ENCODE data around the gene GHR. TPM values are rescaled to one million over a fixed set of nuclear protein-coding genes. Genes with fewer than 3 reads are reported as not detected.

The GHR gene
- total RNA-seq, 4 donors from 2014 or later, result 2.0 to 6.0 (median 3.8) TPM

DNA sequence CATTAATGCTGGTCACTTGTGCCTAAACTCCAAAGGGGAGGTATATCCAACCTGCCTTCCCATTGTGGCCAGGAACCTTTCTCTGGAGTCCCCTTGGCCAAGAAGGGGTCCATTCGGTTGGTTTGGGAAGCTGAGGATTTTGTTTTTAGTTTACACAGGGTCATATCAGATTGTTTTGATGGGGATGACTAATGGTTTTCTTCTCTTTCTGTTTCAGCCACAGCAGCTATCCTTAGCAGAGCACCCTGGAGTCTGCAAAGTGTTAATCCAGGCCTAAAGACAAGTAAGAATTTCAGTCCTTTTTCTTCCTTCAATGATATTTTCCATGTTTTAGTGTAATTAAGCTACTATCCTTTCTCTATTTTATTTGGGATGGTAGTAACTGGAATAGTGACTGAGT, 205.6 kb downstream of the GHR start:
- peaks cover 0 to 9% (median 4%) of the 10 kb centered on the region in 3 donors for H3K4me1 ChIP-seq
- H3K9me3 ChIP-seq, result no peaks in the 10 kb centered on the region
- intact Hi-C loops (cut with DNase I), result no loop called here
- no peaks in the 10 kb centered on the region for H3K36me3 ChIP-seq
- no peak overlapping the region for H3K4me3 ChIP-seq
- H3K27ac ChIP-seq, result no peak overlapping the region
- WGBS, 2 donors, result 36 to 40% methylated on average over 1 of the region's 1 CpG
- no peaks in the 10 kb centered on the region for H3K27me3 ChIP-seq
- TF ChIP-seq, protein P1, sequence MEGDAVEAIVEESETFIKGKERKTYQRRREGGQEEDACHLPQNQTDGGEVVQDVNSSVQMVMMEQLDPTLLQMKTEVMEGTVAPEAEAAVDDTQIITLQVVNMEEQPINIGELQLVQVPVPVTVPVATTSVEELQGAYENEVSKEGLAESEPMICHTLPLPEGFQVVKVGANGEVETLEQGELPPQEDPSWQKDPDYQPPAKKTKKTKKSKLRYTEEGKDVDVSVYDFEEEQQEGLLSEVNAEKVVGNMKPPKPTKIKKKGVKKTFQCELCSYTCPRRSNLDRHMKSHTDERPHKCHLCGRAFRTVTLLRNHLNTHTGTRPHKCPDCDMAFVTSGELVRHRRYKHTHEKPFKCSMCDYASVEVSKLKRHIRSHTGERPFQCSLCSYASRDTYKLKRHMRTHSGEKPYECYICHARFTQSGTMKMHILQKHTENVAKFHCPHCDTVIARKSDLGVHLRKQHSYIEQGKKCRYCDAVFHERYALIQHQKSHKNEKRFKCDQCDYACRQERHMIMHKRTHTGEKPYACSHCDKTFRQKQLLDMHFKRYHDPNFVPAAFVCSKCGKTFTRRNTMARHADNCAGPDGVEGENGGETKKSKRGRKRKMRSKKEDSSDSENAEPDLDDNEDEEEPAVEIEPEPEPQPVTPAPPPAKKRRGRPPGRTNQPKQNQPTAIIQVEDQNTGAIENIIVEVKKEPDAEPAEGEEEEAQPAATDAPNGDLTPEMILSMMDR (IDR thresholded peaks at IDR 0.05), result no peak
- TF ChIP-seq POLR2A (IDR thresholded peaks at IDR 0.05), result no peak
- DNase-seq, result no peak

DNA sequence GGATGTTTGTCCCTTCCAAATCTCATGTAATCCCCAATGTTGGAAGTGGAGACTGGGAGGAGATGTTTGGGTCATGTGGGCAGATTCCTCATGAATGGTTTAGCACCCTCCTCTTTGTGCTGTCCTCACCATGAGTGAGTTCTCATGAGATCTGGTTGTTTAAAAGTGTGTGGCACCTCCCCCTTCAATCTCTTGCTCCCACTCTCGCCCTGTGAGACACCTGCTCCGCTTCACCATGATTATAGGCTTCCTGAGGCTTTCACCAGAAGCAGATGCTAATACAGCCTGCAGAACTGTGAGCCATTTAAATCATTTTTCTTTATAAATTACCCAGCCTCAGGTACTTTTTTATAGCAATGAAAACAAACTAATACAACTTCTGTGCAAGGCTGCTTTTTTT, 206.0 kb downstream of the GHR start:
- intact Hi-C loops (cut with DNase I), result no loop called here
- no peak overlapping the region for H3K4me3 ChIP-seq
- no peak for DNase-seq
- H3K36me3 ChIP-seq, result no peaks in the 10 kb centered on the region
- 60 to 87% methylated on average over 1 to 2 of the region's 2 CpGs for WGBS, 2 donors
- no peaks in the 10 kb centered on the region for H3K27me3 ChIP-seq
- TF ChIP-seq POLR2A (IDR thresholded peaks at IDR 0.05), result no peak
- TF ChIP-seq, protein P1 (IDR thresholded peaks at IDR 0.05), result no peak
- H3K4me1 ChIP-seq, result peaks cover 0 to 9% (median 4%) of the 10 kb centered on the region in 3 donors
- no peaks in the 10 kb centered on the region for H3K9me3 ChIP-seq
- H3K27ac ChIP-seq, result no peak overlapping the region

GRCh38 chr5:42631241-42631640, 208.0 kb downstream of the GHR start:
- no peak for DNase-seq
- H3K36me3 ChIP-seq, result no peaks in the 10 kb centered on the region
- H3K4me1 ChIP-seq, result peaks cover 0 to 9% (median 4%) of the 10 kb centered on the region in 3 donors
- WGBS, 2 donors, result 71% methylated on average over 5 of the region's 5 CpGs
- no peak overlapping the region for H3K27ac ChIP-seq
- H3K9me3 ChIP-seq, result no peaks in the 10 kb centered on the region
- no peaks in the 10 kb centered on the region for H3K27me3 ChIP-seq
- TF ChIP-seq, protein P1 (IDR thresholded peaks at IDR 0.05), result no peak
- TF ChIP-seq POLR2A (IDR thresholded peaks at IDR 0.05), result no peak
- intact Hi-C loops (cut with DNase I), result no loop called here
- no peak overlapping the region for H3K4me3 ChIP-seq

DNA sequence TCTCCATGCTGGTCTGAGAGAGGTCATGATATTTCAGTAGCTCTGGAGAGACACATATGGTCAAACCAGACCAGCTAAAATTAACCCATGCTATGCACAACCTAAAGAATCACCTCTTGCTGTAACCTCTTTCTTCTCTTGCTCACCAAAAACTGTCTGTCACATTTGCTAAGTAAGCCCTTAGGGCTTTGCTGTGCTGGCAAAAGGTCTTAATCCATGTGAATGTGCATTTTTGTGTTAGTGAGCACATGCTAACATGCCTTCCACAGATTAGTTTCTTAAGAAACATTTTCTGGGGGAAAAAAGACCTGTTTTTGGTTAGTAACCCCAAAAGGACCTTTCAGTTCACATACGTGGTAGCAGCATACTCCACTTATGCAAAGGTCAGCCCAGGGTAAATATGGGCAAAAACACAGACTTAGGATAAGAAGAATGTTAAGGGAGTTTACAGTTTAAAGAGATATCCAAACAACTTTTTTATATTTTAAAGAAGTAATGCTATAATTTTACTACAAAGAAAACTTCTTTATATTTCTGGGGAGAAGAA, 209.2 kb downstream of the GHR start:
- TF ChIP-seq POLR2A (IDR thresholded peaks at IDR 0.05), result no peak
- TF ChIP-seq, protein P1 (IDR thresholded peaks at IDR 0.05), result no peak

GRCh38 chr5:42634575-42634974, 211.3 kb downstream of the GHR start:
- Histone ChIP-seq H3K4me1 (peaks cover 0 to 12% (median 4%) of the 10 kb centered on the region in 3 donors), H3K36me3 (no peaks in the 10 kb centered on the region), H3K27me3 (no peaks in the 10 kb centered on the region), H3K9me3 (no peaks in the 10 kb centered on the region), H3K4me3 (no peak overlapping the region), H3K27ac (no peak overlapping the region)
- DNase-seq, result no peak
- 85 to 91% methylated on average over 4 of the region's 4 CpGs for WGBS, 2 donors
- TF ChIP-seq POLR2A (IDR thresholded peaks at IDR 0.05), result no peak
- TF ChIP-seq, protein P1 (IDR thresholded peaks at IDR 0.05), result no peak
- intact Hi-C loops (cut with DNase I), result no loop called here

More for the DNA sequence above, 209.2 kb downstream of the GHR start:
- no peak overlapping the region for H3K4me3 ChIP-seq
- DNase-seq, result no peak
- peaks cover 0 to 9% (median 4%) of the 10 kb centered on the region in 3 donors for H3K4me1 ChIP-seq
- H3K27ac ChIP-seq, result no peak overlapping the region
- no peaks in the 10 kb centered on the region for H3K36me3 ChIP-seq
- intact Hi-C loops (cut with DNase I), result no loop called here
- H3K27me3 ChIP-seq, result no peaks in the 10 kb centered on the region
- 31 to 42% methylated on average over 1 of the region's 1 CpG for WGBS, 2 donors
- no peaks in the 10 kb centered on the region for H3K9me3 ChIP-seq
